ENCODE data around the gene C11orf24.

Gene C11orf24

DNA sequence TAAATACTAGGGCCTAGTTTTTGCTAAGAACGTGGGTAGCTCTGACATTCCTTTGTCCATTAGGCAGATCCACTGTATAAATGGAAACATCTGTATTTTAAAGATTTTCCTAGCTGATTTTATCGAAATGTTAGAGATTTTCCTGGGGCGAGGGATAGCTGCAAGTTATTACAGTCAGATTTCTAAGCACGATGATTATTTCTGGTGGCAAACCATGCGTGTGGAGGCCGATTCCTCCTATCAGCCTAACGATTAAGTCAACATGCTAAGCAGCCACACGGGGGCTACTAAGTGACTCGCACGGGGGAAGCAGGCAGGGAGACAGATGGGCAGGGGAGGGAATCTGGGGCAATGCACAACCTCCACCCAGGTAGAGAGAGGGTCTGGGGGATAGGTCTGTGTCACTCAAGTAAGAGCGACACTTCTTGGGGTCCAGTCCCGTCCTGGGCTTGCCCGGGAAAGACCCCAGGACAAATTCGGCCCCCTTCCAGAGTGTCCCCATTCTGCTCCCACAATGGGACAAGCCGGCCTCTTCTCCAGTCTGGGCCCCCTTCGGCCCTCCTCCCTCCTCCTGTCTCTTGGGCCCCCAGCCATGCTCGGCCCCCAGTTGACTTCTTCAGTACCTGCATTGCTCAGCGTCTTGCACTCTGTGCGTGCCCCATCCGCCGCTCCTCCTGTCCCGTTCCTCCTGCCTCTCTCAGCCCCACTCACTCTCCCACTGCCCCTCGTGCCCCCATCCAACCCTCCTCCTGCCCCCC, 571 bp downstream of the C11orf24 start:
- no peak for DNase-seq (ENCODE audit: low read depth in 2 of 2, low spot score in 1 of 2)

DNA sequence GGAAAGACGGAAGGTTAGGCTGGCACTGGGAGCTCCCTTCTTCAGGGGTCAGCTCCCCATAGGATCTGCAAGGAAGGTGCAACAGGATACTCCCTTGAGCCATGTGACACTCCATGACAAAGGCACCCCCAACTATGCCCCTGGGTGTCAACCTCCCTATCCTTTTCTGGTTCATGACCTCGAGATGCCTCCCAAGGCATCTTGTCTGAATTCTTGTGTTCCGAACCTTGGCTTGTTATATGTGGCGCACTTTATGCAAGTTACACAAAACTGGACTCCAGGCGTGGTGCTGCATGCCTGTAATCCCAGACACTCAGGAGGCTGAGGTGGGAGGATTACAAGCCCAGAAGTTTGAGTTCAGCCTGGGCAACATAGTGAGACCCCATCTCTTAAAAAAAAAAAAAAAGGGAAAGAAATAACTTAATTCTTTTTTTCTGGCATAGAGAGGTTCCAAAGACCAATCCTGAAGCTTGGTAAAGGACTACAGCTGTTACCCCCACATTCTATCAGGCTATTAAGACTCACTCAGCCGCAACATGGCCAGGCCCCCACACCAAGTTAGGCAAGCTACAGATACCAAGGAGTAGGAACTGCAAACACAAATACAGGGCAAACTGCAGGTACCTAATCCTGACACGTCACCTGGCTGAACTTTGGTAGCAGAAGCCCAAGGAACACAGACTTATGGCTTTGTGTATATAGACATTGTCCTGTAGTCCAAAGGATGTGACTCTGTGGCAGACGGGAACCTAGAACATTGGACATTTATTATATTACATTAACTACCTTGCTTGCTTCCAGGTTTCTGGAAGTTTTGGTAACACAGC, 1.4 kb downstream of the C11orf24 start:
- DNase-seq (ENCODE audit: low read depth in 2 of 2, low spot score in 1 of 2), result no peak

DNA sequence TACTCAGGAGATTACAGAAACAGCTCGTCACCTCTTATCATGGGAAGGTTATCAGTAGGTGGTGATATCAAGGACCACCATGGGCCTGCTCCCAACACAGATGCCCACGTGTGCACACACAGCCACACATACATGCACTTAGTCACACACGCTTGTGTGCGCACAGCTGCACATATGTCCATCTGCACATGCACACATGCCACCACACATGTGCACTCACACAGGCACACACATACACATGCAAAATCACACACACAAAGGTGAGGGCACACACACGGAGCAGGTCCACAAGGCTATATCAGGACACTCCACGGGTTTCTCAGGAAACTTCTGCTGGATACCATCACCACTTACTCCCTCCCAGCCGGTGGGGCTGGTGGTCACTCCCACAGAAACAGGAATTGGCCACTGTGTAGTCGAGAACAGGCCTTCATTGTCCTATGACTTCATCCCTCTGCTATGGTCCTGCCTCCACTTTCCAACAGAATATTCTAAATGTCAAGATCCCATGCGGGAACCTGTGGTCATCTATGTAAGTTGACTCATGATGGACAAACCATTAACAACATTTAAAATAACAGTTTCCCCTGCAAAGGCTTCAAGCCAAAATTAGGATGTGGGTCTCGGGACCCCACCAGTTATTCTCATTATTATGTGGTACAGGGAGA, 2.2 kb downstream of the C11orf24 start:
- no peak for DNase-seq (ENCODE audit: low read depth in 2 of 2, low spot score in 1 of 2)

DNA sequence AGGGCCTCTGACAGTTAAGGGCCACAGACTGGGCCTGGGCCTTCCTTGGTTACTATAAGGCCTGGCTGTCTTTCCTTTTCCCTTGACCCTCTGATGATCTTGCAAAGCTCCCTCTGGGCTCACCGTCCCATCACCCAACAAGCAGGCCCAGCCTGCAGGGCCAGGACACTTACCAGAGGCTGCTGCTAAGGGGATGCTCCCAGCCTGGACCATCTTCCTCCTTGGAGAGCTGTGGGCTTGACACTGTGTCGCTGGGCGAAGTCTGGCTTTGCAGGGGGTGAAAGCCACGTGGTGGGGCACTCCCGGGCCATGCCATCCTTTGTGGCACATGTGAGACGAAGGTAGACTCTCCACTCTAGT, 3.9 kb downstream of the C11orf24 start:
- no peak for DNase-seq (ENCODE audit: low read depth in 2 of 2, low spot score in 1 of 2)

DNA sequence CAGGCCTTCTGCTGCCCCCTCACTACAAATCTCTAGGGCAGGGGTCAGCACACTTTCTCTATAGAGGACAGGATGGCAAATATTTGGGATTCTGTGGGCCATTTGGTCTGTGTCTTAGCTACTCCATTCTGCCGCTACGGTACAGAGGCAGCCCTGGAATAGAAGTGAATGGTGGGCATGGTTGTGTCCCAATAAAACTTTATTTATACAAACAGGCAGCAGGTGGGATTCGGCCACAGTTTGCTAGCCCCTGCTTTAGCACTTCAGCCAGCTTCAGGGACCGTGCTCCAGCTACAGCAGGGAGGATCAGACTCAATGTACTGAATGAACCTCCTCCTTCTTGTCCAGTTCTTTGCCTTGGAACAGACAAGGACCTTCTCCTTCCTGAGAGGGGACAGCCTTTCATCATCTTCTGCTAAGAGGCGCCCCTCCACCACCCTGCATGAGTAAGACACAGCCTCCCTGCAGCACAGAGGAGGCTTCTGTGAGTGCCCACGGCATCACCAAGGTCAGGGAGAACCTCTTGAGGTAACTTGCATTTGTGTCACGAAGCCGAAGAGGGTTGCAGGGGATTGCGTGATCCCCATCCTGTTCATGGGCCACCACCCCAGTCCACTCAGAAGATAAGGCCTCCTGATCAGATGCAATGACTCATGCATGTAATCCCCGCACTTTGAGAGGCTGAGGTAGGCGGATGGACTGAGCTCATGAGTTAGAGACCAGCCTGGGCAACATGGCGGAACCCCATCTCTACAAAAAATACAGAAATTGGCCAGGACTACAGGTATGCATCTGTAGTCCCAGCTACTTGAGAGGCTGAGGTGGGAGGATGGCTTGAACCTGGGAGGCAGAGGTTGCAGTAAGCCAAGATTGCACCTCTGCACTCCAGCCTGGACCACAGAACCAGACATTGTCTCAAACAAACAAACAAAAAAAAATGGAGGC, 4.6 kb downstream of the C11orf24 start:
- no peak for DNase-seq (ENCODE audit: low read depth in 2 of 2, low spot score in 1 of 2)

DNA sequence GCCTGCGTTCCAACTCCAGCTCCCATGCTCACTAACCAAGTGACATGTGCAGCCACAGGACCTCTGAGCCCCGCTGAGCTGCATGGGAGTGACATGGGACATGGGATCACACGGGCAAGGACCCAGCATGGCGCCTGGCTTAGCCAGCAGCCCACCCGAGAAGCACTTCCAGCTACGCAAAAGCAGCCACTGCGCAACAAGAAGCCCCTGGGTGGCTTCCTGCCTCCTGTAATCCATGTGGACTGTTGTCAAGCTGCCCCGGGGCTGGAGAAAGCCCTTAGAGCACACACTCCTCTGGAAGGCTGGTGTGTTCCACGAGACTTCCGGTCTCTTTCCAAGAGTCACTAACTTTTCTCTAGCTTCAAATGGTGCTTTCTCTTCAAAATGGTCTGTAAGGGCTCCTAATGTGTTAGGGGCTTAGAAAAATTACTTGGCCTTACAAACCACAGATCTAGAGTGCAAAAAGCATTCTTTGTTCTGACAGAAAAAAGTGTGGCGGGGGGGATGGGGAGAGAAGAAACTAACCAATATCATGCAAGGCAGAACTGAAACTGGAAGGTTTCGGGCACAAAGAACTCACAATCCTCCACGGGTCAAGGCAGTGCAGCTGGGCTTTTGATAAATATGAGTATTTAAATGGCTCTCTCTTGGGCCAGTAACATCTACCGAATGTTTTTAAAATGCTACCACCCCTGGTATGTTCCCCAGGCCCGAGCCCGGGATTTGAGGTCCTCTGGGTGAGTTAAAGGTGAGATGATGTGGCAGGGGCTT, 5.5 kb downstream of the C11orf24 start:
- no peak for DNase-seq (ENCODE audit: low read depth in 2 of 2, low spot score in 1 of 2)

DNA sequence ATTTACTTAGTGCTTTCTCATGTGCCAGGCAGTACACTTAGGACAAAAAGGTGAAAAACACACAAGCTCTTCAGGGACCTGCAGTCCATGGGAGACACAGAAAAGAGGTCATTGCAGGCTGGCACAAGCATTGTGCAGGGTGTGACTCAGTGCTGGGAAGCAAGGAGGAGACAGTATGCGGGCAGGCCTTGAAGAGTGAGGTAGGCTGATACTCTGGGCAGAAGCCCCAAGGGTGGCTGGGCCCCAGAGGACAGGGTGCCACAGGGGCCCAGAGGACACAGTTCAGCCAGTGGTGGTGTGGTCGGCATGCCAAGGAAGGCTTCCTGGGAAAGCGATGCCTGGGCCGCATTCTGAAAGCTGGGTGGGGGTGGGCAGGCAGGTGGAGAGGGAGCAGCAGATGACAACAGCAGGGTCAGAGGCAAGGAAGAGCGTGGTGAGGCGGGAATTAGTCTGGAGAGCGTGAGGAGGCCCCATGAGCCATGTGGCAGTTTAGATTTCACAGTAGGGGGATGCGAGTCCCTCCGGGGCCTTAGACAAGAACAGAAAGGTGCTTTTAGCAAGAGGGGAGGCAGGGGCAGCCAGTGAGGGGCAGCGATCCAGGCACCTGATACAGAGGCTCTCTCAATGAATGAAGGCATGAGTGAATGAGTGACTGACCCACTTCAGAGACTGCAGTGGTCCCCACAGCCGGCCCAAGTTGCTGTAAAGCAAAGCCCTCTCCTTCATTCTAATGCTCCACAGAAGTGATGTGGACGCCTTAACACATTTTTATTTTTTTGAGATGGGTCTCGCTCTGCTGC, 6.8 kb downstream of the C11orf24 start:
- no peak for DNase-seq (ENCODE audit: low read depth in 2 of 2, low spot score in 1 of 2)

DNA sequence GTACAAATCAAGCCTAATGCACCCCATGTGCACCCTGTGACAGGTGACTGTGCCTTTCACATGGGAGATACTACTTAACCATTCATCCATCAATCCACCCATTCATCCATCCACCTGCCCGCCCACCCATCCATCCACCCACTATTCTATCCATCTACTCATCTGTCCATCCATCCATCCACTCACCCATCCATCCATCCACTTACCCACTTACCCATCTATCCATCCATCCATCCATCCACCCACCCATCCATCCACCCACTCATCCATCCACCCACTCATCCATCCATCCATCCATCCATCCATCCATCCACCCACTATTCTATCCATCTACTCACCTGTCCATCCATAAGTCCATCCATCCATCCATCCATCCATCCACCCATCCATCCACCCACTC, 7.5 kb downstream of the C11orf24 start:
- DNase-seq (ENCODE audit: low read depth in 2 of 2, low spot score in 1 of 2), result no peak

DNA sequence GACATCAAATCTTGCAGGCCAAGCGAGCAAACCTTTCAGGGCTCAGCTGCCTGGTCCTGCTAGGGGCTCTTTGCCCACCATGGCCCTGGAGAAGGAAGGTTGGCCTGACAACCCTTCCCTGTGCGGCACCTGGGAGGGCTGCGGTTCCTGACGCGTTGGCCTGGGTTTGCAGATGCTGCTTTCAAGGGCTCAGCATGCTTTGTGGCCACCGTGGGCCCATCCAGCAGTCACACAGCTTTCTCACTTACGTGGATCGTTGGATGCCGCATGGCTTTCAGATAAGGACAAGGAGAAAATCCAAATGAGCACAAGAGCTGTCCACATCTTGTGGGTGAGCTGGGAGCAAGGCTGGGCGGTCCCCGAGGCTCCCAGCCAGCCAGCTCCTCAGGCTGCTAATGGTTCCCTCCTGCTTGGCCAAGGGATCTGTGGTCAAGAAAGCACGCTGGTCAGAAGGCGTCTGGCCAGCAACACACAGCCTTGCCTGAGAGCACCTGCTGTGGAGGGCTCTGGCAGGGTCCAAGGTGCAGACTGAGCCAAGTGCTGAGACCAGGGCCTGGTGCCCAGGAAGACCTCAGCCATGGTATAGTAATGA, 8.2 kb downstream of the C11orf24 start:
- DNase-seq (ENCODE audit: low read depth in 2 of 2, low spot score in 1 of 2), result no peak

DNA sequence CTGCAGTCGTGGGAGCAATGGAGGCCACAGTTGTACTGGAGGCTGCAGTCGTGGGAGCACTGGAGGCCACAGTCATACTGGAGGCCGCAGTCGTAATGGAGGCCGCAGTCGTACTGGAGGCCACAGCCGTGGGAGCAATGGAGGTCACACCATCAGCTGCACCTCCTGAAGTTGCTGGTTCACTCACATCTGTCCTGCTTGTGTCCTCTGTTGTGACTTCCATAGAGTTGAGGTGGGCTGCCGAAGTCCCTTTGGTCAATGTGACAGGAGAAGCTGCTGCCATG, 9.3 kb downstream of the C11orf24 start:
- no peak for DNase-seq (ENCODE audit: low read depth in 2 of 2, low spot score in 1 of 2)

DNA sequence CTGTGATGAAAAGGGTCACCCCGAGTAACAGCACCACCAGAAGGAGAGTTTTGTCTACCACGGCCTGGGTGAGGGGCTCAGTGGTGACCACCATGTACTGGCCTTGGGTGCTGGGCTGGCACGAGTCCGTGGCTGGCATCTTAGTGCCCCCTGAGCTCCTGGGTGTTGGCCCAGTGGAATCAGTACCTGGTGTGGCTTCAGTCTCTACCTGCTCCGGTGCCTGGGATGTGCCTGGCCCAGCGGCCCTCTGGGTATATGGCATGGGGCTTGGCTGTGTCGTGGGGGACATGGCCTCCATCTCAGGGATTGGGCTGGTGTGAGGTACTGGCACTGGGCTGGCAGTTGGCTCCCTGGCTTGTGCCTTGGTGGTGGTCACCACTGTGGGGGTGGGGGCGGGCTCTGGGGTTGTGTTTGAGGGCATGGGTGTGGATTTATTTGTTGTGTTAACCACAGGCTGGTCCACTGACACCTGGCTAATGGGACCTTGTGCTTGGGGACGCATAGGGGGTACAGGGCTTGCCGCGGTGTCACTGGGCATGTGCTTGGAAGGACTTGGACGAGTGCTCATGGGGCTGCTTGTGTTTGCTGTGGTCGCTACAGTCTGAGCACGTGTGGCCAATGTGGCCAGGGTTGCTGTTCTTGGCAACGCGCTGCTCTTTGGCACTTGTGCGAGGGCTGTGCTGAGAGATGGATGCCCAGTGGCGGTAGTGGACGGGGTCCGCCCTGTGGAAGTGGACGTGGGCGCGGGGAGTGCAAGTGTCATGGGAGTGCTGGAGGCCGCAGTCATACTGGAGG, 9.8 kb downstream of the C11orf24 start:
- no peak for DNase-seq (ENCODE audit: low read depth in 2 of 2, low spot score in 1 of 2)

DNA sequence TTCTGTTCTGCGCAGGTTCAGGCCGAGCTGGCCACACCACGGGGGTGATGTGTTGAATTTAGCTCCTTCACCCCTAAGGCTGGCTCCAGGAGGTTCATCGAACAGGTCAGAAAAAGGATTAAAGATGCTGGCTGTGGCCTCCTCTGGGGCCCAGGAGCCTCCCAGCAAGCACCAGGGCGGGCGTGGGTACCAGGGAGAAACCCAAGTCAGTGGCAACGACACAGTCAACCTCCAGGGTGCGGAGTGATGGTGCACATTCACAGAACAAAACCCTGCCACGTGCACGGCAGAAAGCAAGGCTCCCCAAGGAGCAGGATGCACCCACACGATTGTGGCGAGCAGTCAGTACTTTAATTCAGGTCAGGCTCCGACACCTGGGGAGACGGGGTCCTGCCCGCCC, 10.8 kb downstream of the C11orf24 start:
- no peak for DNase-seq (ENCODE audit: low read depth in 2 of 2, low spot score in 1 of 2)

DNA sequence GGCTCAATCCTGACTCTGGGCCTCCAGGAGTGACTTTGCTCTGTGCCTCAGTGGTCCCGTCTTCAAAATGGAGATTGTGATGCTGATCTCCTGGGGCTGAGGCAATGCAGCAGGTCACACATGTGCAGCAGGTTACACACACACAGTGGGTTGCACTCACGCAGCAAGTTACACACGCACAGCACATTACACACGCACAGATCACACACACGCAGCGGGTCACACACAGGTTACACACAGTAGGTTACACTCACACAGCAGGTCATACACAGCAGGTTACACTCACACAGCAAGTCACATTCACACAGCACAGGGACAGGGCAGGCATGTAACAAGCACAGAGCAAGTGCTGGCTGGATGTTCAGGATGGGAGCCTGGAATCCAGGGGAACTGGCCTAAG, 11.3 kb downstream of the C11orf24 start:
- DNase-seq (ENCODE audit: low read depth in 2 of 2, low spot score in 1 of 2), result no peak

DNA sequence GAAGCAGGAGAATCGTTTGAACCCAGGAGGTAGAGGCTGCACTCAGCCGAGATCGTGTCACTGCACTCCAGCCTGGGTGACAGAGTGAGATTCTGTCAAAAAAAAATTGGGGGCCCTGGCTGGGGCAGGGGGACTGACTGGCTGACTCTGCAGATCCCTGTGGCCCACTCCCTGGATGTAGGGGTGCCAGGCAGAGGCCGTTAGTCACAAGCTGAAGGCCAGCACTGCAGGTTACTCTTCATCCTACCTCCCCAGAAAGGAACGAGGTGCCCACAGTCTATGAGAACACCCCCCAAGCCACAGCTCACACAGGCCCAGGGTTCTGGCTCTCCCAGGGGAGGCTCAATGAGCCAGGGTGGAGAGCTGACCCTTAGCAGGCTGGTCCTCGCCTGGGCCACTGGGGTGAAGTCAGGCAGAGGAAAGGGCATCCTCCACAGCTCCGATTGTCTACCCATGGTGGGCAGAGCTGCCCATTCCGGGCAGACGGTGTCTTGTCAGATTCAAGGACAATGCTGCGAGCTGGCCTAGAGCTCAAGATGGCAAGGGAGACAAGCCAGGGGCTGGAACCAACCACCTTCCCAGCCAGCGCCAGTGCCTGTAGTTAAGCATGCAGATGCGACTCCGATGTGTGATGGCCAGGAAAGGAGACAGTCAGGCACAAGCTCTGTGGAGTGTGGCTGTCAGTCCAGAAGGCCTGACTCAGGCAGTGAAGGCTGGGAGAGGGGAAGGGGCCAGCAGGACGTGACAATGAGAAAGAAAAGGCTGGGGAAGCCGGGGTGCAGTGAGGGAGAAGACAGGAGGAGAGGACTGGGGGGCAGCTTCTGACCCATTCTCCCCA, 12.4 kb downstream of the C11orf24 start:
- no peak for DNase-seq (ENCODE audit: low read depth in 2 of 2, low spot score in 1 of 2)

DNA sequence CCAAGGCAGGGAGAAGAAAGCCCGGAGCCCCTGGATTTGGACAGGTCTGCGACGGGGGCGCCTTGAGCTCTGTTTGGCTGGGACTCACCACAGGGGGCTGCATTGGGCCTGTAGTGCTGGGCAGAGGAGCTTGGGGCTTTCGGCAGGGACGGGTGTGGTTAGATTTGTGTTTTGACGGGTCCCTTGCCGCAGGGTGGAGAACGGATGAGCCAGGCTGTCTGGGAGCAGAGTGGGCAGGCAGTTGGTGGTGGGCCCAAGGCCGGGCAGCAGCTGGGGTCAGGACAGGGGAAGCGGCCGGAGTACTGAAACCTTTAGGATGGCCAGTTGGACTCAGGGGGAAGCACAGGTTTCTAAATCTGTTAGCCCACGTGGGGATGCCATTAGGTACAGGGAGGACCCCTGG, 13.4 kb downstream of the C11orf24 start:
- DNase-seq (ENCODE audit: low read depth in 2 of 2, low spot score in 1 of 2), result no peak

DNA sequence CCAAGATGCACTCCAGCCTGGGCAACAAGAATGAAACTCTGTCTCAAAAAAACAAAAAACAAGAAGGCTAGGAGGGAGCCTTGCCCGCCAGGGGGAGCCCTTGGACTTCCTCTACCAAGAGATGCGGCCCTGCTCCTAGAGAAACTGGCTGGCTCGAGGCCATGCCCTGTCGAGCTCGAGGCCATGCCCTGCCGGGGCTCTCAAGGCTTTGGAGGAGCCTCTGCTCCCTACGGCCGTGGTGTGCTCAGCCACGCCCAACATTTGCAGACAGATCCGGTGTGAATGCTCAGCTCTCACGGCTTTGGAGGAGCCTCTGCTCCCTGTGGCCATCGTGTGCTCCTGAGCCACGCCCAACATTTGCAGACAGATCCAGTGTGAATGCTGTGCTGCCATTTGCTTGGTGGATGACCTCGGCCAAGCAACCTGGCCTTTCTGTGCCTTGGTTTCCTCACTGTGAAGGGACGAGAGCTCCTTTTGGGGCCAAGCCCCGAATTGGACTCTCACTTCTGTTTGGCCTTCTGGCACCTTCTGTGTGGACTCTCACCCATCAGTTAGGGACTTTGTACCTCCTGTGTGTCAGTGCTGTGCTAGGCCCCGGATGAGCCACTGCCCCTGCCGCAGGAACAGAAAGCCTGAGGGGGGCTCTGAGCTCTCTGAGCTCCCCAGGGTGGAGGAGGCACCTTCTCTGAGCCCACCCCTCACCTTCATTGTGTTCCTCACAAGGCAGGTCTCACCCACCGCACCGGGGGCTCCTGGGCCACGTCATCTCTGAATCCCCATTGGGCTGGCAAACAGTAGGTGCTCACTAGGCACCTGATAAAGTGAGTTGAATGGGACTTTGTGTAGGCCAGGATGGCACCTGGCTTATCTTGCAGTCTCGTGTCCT, 14.1 kb downstream of the C11orf24 start:
- DNase-seq (ENCODE audit: low read depth in 2 of 2, low spot score in 1 of 2), result peak; percentile 92 to 95

DNA sequence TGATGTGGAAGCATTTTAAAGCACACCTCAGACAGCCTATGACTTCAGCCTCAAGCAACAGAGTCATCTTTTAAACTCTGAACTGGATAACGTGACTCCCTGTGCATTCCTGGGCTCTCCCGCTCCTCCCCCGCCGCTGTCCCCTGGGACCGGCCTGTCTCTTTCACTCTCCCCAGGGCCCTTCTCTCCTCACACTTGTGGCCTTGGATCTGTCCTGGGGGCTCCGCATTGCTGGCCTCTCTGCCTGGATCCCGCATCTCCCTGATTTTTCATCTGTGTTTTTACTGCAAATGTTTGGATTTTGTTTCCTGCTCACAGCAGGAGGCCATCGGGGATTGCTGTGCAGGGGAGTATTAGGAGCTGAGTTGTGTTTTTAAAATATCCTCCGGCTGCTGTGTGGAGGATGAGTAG, 15.4 kb downstream of the C11orf24 start:
- DNase-seq (ENCODE audit: low read depth in 2 of 2, low spot score in 1 of 2), result no peak

Data from stimulated activated CD8-positive, alpha-beta memory T cell treated with anti-CD3 and anti-CD28 coated beads, Interleukin-4, amount 100 ng/mL, for 1 hour (primary cell).